Panc1 (cell line): Measurements from ENCODE around the gene OR2H1. TPM values are rescaled to one million over a fixed set of nuclear protein-coding genes. Genes with fewer than 3 reads are reported as not detected.

Experiments
- ATAC-seq: fragments of 200-7000 bp; cut with Tn5 transposase; 2 replicates; pipeline ENCODE4 v1.9.1; 2020; ENCODE audit warnings: mild to moderate bottlenecking, moderate library complexity
- BruUV-seq: library from RNA; stranded (reverse); fragments of 400-500 nt; replicated peaks from 2 replicates; lab custom pipeline; 2021; lab: Mats Ljungman, UMichigan
- CTCF ChIA-PET: fragments of 300-600 bp; sonication (Branson Sonifier 250); formaldehyde crosslinking; loops from one replicate; lab custom pipeline; 2022; ENCODE audit warnings: antibody characterized with exemption; lab: Charles Lee
- POLR2A ChIA-PET: fragments of 300-600 bp; sonication (Branson Sonifier 250); formaldehyde crosslinking; loops from one replicate; lab custom pipeline; 2022; ENCODE audit warnings: antibody characterized with exemption; lab: Charles Lee
- DNase-seq: peaks from one replicate; pipeline ENCODE4 v3.0.0-alpha.2; 2010; ENCODE audit warnings: low read depth, low spot score
- H3K27ac ChIP-seq: 2 replicates; pipeline ENCODE4 v1.5.1; 2011; ENCODE audit warnings: mild to moderate bottlenecking, low read length, inconsistent platforms
- H3K27me3 ChIP-seq: fragments of 200-500 bp; sonication (Bioruptor generic); 2 replicates; pipeline ENCODE4 v1.6.0; 2014; ENCODE audit warnings: low read length, inconsistent platforms; ENCODE audit not compliant: control insufficient read depth, insufficient read depth
- H3K36me3 ChIP-seq: fragments of 200-500 bp; sonication (Bioruptor generic); 2 replicates; pipeline ENCODE4 v1.5.1; 2014; ENCODE audit warnings: inconsistent platforms, mild to moderate bottlenecking, low read length, moderate library complexity; ENCODE audit not compliant: control insufficient read depth, insufficient read depth
- H3K4me1 ChIP-seq: 2 replicates; pipeline ENCODE4 v1.5.1; 2011; ENCODE audit warnings: inconsistent platforms, mild to moderate bottlenecking, low read length, moderate library complexity; ENCODE audit not compliant: control insufficient read depth, insufficient read depth
- H3K4me3 ChIP-seq, 2 experiments: 2 replicates each; pipeline ENCODE4 v1.5.1; 2011 to 2012; ENCODE audit warnings: low read depth in 2 of 2, low read length in 2 of 2, mild to moderate bottlenecking in 2 of 2, inconsistent platforms in 1 of 2, moderate library complexity in 1 of 2
- H3K9me3 ChIP-seq: fragments of 200-500 bp; sonication (Bioruptor generic); 2 replicates; pipeline ENCODE4 v1.5.1; 2014; ENCODE audit warnings: low read depth, mild to moderate bottlenecking, inconsistent platforms, low read length, moderate library complexity; ENCODE audit not compliant: control insufficient read depth, insufficient read depth
- POLR2AphosphoS5 ChIP-seq: IDR thresholded peaks from 2 replicates; pipeline ENCODE4 v1.6.1; 2012; ENCODE audit warnings: mild to moderate bottlenecking, low read depth, low read length, moderate library complexity
- REST ChIP-seq, 2 experiments: IDR thresholded peaks; 2 replicates each; pipeline ENCODE4 v1.6.1; 2011 to 2012; ENCODE audit warnings: low read depth in 2 of 2, control low read depth in 1 of 2, low read length in 1 of 2, mild to moderate bottlenecking in 1 of 2, moderate library complexity in 1 of 2; ENCODE audit not compliant: insufficient read depth in 1 of 2
- SIN3A ChIP-seq: IDR thresholded peaks from 2 replicates; pipeline ENCODE4 v1.6.1; 2012; ENCODE audit warnings: low read depth, mild to moderate bottlenecking, low read length, moderate library complexity, borderline replicate concordance; ENCODE audit not compliant: insufficient read depth
- TCF7L2 ChIP-seq: IDR thresholded peaks from 2 replicates; pipeline ENCODE4 v1.6.1; 2011; ENCODE audit warnings: mild to moderate bottlenecking, low read depth, low read length, inconsistent platforms
- in situ Hi-C: cut with HindIII; loops from 2 replicates; pipeline ENCODE4 v1.10.0; 2016; ENCODE audit warnings: low sequenced_read_pairs, low pct_unique_long_range_greater_than_20kb
- intact Hi-C: fragments of 100-400 bp; cut with micrococcal nuclease; formaldehyde crosslinking; loops from one replicate; pipeline ENCODE4 v1.10.0; 2022; ENCODE audit not compliant: unreplicated experiment
- total RNA-seq: library from RNA; stranded (reverse); gene quantifications from one replicate; pipeline ENCODE4 v1.2.1, GENCODE V29; 2021; ENCODE audit not compliant: unreplicated experiment
- TF ChIP-seq, protein P1 (sequence below): fragments of 450-650 bp; IDR thresholded peaks from 2 replicates; pipeline ENCODE4 v1.5.1; 2017; ENCODE audit warnings: mild to moderate bottlenecking

The OR2H1 gene
- total RNA-seq, 1 experiment from 2014 or later = not detected

DNA sequence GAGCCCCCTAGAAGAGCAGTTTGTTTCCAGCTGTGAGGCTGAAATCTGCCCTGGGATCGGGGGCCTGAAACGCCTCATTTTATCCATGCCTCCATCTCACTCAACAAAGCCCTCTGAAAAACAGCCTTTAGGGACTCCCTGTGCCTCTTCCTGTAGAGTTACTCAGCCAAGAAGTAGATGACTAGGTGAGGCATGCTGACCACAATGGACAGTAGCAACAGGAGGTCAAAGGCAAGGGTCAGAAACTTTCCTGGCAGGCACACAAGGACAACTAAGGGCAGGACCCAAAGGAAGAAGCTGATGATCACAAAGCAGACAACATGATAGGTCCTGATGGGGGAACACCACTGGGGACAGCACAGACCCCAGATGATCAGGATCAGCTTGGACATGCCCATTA, 18.0 kb downstream of the OR2H1 start:
- H3K27ac ChIP-seq = no peak overlapping the region
- in situ Hi-C loops = no loop called here
- no peak for TF ChIP-seq SIN3A
- no peak for TF ChIP-seq TCF7L2
- no peak for TF ChIP-seq REST (IDR thresholded peaks at IDR 0.05; ENCODE audit: insufficient read depth in 1 of 2, low read depth in 2 of 2, low read length in 1 of 2)
- no peak for TF ChIP-seq POLR2AphosphoS5
- TF ChIP-seq, protein P1, sequence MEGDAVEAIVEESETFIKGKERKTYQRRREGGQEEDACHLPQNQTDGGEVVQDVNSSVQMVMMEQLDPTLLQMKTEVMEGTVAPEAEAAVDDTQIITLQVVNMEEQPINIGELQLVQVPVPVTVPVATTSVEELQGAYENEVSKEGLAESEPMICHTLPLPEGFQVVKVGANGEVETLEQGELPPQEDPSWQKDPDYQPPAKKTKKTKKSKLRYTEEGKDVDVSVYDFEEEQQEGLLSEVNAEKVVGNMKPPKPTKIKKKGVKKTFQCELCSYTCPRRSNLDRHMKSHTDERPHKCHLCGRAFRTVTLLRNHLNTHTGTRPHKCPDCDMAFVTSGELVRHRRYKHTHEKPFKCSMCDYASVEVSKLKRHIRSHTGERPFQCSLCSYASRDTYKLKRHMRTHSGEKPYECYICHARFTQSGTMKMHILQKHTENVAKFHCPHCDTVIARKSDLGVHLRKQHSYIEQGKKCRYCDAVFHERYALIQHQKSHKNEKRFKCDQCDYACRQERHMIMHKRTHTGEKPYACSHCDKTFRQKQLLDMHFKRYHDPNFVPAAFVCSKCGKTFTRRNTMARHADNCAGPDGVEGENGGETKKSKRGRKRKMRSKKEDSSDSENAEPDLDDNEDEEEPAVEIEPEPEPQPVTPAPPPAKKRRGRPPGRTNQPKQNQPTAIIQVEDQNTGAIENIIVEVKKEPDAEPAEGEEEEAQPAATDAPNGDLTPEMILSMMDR = no peak
- H3K27me3 ChIP-seq = no peaks in the 10 kb centered on the region; the same call in 1 of the 2 replicates
- H3K9me3 ChIP-seq = no peaks in the 10 kb centered on the region
- H3K36me3 ChIP-seq = no peaks in the 10 kb centered on the region
- DNase-seq (no peak), ATAC-seq (no peak)
- ChIA-PET POLR2A (no interaction called here), CTCF (no interaction called here)
- H3K4me3 ChIP-seq = no peak overlapping the region
- BruUV-seq = no TSS peak
- no peaks in the 10 kb centered on the region for H3K4me1 ChIP-seq
- intact Hi-C loops = no loop called here

GRCh38 chr6:29477923-29478450, 21.0 kb downstream of the OR2H1 start:
- H3K4me1 ChIP-seq = no peaks in the 10 kb centered on the region
- no peaks in the 10 kb centered on the region; the same call in 1 of the 2 replicates for H3K27me3 ChIP-seq
- H3K9me3 ChIP-seq = no peaks in the 10 kb centered on the region
- no peak for TF ChIP-seq TCF7L2
- TF ChIP-seq, protein P1 = no peak
- TF ChIP-seq POLR2AphosphoS5 = no peak
- TF ChIP-seq SIN3A = no peak
- TF ChIP-seq REST (IDR thresholded peaks at IDR 0.05; ENCODE audit: insufficient read depth in 1 of 2, low read depth in 2 of 2, low read length in 1 of 2) = no peak
- DNase-seq = no peak
- no peak overlapping the region for H3K4me3 ChIP-seq
- ATAC-seq = no peak
- intact Hi-C loops (no loop called here), in situ Hi-C loops (no loop called here)
- CTCF ChIA-PET = no interaction called here
- POLR2A ChIA-PET = no interaction called here
- H3K27ac ChIP-seq = no peak overlapping the region
- H3K36me3 ChIP-seq = no peaks in the 10 kb centered on the region
- BruUV-seq = no TSS peak
